ENCODE measurements around the gene CADPS. TPM values are rescaled to one million over a fixed set of nuclear protein-coding genes. Genes with fewer than 3 reads are reported as not detected.
A peak's percentile ranks its signal among the peaks of the same experiment; 100 is the strongest.

Gene CADPS
- total RNA-seq, 1 experiment from 2014 or later: 0.48 TPM

DNA sequence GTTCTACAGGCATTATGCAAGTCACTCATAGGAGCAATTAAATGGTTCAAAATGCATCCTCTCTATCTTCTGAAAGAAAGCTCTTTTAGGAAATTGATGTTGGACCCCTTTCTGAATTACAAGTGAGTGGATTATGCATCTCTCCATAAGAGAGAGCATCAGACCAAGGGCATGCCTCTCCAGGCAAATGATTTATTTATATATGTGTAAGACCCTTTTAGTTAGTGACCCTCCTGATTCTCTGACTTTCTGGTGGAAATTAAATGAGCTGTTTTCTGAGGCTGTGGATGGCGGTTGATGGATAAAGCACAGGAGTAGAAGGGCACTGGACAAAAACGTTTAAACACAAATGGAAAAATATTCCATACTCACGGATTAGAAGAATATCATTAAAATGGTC lies 62.6 kb downstream of the CADPS start:
- DNase-seq (ENCODE audit: low read depth): no peak

DNA sequence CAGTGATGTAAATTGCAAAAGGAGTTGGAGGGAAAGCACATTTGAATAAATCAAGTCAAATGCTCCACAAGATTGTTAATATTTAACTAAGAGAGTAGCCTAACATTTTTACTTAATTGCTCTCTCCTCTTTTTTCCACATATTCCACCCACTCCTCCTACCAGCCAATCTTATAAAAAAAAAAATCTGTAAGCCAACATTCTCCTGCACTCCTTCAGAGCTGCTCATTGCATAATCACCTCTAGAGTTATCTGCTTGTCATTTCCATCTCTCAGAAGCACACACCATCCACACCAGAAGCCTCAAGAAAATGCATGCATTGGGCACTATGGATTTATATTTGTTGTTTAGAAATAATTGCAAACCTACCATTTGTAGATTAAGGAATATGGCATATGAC lies 64.1 kb downstream of the CADPS start:
- no peak for DNase-seq (ENCODE audit: low read depth)

DNA sequence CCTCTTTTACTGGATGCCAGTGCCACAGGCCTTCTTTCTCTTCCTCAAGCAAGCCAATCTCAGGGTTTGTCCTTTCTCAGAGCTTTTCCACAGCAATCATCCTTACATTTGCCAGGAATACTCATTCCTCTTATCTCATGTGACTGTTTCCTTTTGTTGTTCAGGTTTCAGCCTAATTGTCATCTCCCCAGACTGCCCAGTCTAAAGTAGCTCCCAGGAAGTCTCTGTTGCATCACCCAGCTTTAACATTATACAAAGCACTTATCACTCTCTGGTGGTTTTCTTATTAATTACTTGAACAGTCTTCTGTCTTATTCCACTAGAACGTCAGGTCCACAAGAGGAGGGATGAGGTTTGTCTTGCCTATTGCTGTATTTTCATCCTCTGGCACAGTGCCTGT lies 65.8 kb downstream of the CADPS start:
- no peak for DNase-seq (ENCODE audit: low read depth)

DNA sequence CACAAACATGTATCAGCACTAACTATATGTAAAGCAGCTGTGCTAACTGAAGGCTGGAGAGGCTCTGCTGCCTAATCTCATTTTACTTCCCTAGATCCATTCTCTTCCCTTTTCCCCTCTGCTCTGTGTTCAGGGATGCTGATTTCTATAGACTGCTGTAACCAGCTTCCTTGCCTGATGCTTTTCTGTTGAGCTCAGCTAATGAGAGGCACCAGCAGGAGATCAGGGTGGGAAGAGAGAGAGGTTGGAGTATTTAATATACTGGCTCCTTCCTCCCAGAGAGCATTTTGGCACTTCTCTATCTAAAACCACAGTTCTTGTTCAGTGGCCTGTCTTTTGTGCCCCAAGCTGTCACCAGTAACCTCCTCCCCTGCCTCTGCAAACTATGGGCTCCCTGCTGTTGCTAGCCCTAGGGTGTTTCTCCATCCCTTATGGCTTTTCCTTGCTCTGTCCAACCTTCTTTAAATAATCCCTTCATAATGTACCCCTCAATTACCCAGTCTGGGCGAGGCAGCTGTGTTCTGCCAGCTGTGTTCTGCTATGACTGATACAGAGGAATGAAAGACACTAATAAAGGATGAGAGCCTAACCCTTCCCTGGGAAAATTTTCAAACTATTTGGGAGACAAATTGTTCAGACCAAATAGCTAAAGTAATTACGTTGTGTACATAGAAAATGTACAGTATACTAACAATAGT lies 69.5 kb downstream of the CADPS start:
- no peak for DNase-seq (ENCODE audit: low read depth)

DNA sequence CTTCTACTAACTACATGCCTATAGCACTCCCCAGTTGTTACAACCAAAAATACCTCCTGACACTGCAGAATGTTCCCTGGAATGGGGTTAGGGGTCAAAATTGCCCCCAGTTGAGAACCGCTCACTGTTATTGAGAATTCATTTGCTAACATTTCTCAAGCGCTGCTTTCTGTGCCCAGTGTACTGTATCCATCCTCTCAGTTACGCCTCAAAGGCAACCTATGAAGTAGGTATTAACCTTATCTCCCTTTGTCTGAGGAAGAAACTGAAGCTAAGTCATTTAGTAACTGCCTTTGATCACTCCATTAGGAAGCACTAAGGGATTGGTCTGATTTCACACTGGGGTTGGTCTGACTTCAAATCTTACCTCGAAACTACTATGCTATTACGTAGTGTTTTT lies 70.1 kb downstream of the CADPS start:
- no peak for DNase-seq (ENCODE audit: low read depth)

DNA sequence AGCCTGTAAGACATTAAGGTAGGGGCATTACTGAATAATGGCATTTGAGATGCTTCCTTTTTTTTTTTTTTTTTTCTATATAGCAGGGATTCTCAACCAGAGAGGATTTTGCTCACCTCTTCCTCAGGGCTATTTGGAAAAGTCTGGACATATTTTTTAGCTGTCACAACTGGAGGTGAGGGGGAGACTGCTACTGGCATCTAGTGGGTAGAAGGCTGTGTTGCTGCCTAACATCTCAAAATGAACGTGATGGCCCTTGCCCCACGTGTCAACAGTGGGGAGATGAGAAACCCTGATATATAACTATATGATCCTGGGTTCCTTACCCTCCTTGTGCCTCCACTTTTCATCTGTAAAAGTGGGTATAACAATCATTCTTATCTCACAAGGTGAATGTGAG lies 71.9 kb downstream of the CADPS start:
- DNase-seq (ENCODE audit: low read depth): no peak

DNA sequence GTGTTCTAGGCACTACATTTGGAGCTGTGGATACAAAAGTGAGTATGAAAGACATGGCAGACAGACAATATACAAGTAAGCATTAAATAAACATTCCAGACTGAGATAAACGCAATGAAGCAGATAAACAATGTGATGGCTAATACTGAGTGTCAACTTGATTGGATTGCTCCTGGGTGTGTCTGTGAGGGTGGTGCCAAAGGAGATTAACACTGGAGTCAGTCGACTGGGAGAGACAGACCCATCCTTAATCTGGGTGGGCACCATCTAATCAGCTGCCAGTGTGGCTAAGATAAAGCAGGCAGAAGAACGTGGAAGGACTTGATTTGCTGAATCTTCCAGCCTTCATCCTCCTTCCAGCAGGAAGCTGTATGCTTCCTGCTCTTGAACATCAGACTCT lies 77.2 kb downstream of the CADPS start:
- DNase-seq (ENCODE audit: low read depth): no peak

DNA sequence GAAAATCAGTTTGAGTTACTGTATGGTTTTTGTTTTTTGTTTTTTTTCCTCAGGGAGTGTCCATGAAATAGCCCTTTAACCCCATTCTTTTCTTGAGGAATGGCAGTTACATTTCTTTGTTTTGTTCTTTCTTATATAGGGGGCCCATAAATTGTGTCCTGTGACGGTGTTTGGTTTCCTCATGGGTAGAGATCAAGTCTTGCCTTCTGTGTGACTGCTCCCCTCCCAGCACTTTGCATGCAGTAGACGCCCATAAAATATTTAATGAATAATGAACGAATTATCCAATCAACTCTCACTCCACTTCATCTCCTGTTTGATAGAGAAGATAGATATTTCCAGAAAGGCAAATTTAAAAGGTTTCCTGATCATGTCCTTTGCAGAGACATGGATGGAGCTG lies 78.1 kb downstream of the CADPS start:
- no peak for DNase-seq (ENCODE audit: low read depth)

DNA sequence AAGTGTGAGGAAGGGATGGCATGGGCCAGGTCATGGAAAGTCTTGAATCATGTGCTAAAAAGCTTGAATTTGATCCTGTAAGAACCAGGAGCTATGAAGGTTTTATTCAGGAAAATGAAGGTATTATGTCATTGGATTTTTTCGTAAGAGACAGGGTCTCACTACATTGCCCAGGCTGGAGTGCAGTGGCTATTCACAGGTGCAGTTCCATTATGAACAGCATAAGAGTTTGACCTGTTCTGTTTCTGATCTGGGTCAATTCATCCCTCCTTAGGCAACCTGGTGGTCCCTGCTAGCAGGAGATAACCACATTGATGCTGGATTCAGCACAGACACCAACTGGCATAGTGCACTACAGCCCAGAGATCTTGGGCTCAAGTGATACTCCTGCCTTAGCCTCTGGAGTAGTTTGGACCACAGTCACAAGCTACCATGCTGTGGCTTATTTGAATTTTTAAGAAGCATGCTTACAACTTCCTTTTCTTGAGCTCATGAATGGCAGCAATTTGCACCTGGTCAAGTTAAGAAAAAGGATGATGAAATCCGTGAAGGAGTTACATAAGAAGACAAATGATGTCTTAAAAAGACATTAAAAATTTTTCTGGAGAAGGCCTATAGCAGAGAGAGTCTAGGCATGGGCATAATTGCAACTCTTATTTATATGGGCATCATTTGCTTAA lies 79.1 kb downstream of the CADPS start:
- DNase-seq (ENCODE audit: low read depth): no peak

DNA sequence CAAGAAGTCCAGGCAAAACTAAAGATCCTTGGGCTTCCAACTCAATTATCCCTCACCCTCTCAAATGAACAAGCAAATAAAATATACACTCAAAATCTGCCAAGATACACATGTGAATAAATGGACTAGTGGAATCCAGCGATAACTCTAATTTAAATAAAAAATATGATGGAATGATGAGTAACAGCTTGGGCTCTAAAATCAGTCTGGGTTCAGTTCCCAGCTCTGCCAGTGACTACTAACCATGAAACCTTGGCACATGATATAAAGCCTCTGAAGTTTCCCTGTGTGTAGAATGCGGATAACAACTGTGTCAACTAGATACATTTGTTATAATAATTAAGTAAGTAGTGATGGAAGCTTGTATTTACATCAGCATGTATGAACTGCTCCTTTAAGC lies 81.3 kb downstream of the CADPS start:
- no peak for DNase-seq (ENCODE audit: low read depth)

DNA sequence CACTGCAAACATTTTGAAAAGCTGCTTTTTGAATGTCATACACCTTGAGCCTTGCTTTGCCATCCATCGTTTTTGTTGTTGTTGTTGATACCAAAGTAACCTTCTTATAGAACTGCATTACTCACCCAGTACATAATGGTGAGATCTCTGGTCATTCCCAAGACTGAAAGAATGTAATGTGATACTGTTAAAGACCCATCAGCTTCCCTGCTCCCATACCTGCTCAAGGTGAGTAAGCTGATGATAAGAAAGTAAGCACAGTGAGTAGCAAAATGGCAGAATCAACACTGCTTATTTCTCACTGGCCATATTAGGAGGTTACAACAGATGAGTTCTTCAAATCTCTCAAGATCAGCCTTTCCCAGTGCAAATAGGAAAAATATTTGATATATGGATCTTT lies 89.8 kb downstream of the CADPS start:
- no peak for DNase-seq (ENCODE audit: low read depth)

DNA sequence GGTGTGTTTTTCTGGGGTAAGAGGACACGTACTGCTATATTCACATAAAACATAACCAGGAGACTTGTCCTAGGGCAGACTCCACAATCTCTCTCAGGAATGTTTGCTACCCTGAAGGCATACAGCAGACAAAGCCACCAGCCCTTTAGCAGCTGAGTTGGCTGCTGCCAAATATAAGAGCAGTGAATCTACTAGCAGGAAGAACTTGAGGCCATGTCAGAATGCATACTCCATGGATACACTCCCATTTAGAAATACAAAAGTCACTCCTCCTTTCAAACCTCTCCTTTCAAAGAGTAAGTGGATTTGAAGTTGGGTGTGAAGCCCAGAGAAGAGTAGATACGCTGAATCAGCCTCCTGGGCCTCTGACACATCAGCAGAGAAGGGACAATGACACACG lies 94.1 kb downstream of the CADPS start:
- DNase-seq (ENCODE audit: low read depth): no peak

DNA sequence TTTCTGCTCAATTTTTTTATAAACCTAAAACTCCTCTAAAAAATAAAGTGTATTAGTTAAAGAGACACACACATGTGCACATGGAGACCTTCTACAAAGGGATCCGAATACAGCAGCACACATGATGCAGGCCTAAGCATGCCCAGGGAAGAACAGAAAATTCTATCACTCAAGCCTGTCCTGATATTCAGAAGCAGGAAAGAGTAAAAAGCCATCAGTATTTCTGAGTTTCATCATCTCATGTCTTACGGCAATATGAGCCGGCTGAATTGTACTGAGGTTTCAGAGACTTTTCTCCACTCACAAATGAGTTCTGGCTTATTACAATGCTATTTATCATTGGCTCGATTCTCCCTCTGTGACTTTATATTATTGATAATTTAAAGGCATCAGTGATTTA lies 97.5 kb downstream of the CADPS start:
- DNase-seq (ENCODE audit: low read depth): no peak

DNA sequence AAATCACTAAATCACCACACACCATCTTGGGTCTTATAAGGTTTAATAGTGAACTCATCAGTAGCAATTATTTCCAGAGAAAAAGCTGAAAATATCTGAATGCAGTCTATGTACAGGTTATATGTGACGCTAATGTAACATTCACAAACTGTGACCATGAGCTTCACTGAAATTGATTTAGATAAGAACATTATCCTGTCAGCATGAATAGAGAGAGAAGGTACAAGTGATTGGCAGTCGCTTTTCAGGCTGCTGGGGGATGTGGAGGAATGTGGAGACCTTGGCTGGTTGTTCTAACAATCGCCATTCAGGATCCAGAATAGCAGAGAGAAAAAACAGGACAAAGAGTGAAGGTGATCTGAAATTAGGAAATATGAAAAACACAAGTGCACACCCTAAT lies 98.1 kb downstream of the CADPS start:
- no peak for DNase-seq (ENCODE audit: low read depth)

DNA sequence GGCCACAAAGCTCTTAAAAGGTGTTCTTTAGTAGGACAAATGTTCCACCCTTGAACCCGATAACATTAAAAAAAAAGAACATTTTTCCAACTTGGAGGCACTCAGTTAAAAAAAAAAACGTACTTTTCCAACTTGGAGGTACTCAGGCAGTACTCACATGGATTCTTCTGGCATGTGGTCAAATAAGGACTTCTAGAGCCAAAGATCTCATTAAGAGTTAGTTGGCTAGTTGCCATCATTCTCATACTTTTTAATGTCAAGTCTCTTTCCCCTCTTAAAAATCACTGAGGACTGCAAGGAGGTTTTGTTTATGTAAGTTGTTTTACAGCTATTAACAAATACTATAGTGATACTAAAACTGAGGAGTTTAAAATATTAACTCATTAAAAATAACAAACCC lies 101.0 kb downstream of the CADPS start:
- DNase-seq (ENCODE audit: low read depth): peak; percentile 6

DNA sequence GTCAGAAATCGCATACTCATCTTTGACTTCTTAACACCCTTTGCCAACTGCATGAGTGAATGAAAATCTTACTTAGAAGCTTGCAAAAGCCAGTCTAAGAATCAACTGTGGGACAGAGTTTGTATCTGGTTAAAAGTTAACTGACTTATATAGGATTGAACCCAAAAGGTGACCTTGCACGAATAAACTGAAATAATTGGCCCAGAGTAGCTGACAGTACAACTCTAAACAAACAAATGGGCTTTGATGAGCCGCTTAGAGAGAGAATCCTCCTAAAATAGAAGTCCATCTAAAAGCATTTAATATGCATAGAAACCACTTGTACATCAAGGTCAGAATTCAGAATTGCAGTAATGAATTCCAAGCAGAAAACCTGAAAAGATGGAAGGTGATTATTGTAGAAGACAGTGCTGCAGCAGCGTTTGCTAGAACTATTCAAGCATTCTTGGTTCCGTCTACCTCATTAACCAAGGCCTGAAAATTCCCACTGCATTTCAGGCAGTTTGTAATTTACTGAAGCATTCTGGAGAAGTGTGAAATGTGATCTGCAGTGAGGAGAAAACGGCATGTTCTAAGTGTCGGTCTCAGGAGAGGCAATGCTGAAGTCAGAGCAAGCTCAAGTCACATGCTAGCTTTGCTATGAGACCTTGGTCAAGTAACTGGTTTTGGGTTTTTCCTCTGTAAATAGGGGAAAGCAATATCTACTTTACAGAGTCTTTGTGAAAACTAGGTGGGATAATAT lies 103.7 kb downstream of the CADPS start:
- DNase-seq (ENCODE audit: low read depth): no peak

DNA sequence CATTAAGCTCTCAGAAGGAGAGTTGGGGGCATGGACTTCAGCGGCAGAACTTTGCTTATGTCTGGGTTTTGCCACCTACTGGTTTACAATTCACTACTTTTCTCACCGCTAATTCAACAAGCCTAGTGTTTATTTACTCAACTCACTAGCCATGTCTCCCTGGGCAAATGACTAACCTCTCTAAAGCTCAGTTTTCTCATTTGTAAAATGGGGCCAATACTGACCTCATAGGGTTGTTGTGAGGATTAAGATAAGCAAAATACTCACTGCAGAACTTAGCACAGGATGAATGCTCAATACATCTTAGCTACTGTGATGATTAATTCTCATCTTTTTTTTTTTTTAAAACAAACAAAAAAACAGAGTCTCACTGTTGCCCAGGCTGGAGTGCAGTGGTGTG lies 106.3 kb downstream of the CADPS start:
- DNase-seq (ENCODE audit: low read depth): no peak

DNA sequence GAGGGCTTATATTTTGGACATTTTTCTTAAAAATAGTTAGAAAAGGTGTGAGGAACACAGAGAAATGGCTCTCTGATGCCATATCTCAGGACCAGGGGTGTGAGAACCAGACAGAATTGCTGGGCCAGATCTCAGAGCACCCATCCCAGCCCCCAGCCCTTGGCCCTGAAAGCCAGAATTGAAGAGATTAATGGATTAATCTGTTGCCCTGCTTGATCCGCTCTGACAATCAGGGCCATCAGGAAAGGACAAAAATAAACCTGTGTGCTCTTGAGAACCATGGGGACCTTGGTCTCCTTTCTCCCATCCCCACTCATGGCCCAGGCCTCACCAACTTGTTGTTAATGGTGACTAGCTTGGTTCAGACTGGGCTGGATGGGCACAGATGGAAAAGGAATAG lies 113.5 kb downstream of the CADPS start:
- DNase-seq (ENCODE audit: low read depth): no peak

DNA sequence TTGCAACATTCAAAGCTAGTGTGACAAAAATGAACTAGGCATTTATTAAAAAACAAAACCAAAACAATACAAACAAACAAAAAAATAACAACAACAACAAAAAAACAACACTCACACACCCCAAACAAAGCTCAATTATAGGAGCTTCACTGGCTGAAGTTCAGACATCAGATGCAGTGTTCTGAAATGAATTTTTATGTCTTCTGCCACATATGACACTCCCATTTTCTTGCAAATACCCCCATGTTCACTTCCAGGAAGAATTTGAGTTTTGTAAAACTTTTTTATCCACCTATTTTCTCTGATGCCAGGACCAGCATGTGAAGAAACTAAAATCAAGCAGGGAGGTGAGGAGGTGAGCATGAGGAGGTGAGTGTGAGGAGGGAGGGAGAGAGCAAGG lies 113.9 kb downstream of the CADPS start:
- DNase-seq (ENCODE audit: low read depth): no peak

DNA sequence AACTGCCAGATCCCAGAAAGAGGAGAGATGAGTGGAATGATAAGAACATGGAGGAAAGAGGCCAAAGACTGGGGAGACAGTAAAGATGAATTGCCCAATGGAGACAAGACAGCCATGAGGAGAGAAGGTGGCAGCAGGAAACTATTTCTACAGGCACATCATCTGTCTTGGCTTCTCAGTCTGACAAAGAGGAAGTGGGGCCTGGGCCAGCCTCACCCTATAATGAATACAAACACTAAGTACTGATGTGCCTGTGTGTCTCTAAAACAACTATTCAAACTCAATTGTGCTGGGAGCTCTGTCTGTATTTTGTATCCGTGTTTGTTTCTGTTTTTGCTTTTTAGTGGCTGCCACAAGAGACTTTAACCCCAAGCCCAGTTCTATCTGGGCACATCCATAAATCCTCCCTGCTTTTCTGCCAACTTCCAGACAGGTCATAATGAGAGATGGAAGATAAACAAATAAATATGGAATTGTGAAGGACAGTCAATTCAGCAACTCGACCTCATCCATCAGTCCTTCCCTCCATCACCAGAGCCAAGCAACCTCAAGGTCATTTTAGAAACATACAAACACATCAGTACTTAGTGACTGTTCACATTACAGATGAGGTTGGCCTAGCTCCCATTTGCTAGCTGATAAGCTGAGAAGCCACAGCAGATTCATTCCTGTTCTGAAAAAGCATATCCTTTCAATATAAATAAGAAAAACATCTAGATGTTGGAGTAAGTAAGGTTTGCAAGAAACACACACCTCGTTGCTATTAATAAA lies 116.7 kb downstream of the CADPS start:
- no peak for DNase-seq (ENCODE audit: low read depth)

DNA sequence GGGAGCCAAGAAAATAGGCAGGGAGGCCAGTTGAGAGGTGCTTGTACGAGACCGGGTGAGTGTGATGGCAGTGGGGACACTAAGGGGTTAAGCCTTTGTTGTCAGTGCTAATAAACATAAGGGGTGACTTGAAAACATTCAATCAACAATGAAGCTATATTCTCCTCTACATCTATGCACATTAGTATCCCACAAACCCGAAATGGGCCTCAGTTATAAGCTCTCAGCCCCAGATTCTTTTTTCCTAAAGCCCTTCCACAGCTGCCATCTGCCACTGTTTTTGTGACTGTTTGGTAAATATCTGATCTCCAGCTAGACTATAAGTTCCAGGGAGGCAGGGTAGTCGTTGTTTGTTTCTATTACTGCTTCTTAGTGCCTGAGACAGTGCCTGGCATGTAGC lies 118.2 kb downstream of the CADPS start:
- no peak for DNase-seq (ENCODE audit: low read depth)

DNA sequence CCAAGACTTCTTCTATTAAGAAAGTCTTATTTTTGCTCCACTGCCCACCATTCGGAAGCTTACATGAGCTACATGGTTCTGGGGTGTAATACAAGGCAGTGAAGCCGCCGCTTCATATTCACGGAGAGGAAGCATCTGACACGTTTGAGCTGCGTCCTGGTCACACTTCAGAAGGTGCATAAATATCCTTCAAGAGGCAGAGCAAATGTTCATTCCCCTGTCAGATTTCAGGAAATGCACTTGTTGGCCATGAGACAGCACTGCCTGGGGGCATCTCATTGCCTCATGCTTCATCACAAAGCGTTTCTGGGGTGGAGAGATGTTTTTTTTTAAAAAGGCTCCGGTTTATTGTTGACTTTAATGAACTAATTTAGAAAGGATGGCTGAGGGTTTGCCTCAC lies 119.9 kb downstream of the CADPS start:
- peak; percentile 72 for DNase-seq (ENCODE audit: low read depth)
